ENCODE data around the gene MATN3. TPM values are rescaled to one million over a fixed set of nuclear protein-coding genes. Genes with fewer than 3 reads are reported as not detected.

The MATN3 gene
- total RNA-seq, 1 experiment from 2014 or later: 1.6 TPM

DNA sequence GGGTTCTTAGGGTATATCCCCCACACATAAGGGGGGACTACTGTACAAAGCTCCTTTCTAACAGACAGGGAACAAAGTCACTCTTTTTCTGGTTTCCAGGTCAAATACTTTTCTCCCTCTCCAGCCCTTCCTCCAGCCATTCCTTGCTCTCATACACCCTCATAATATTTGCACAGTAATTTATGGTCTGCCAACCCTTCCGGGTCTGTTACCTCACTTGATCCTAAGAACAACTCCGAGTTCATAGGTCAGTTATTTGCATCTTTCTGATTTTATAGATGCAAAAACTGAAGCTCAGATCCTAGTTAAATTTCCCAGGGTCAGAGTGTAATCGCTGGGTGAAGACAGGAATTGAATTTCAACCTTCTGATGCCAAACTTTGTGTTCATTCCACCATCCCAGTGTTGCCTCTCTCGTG lies 14.8 kb upstream of the MATN3 start:
- Histone ChIP-seq H3K79me2 (ENCODE audit: low read length) (no peaks in the 10 kb centered on the region), H3K9me2 (replicated peaks; ENCODE audit: low read length) (no peaks in the 10 kb centered on the region), H2AFZ (ENCODE audit: low read length) (no peak overlapping the region), H3K4me3 (ENCODE audit: low read length) (no peak overlapping the region), H3F3A (ENCODE audit: low read length, unreplicated experiment) (no peaks in the 10 kb centered on the region), H3K4me2 (ENCODE audit: low read length) (no peak overlapping the region), H3K36me3 (ENCODE audit: low read depth, low read length) (peaks cover 21% of the 10 kb centered on the region), H3K27ac (ENCODE audit: low read length) (no peak overlapping the region), H3K4me1 (ENCODE audit: insufficient read depth, low read length) (peaks cover 9% of the 10 kb centered on the region; the same call in 1 of the 2 replicates), H3K27me3 (ENCODE audit: low read length) (no peaks in the 10 kb centered on the region), H3K9me3 (ENCODE audit: low read length) (no peaks in the 10 kb centered on the region), H3K9ac (ENCODE audit: low read length) (no peak overlapping the region), H4K20me1 (ENCODE audit: low read length) (no peaks in the 10 kb centered on the region)
- intact Hi-C loops (cut with micrococcal nuclease): no loop called here
- no TSS peak for BruUV-seq (replicated peaks)
- POLR2A ChIA-PET (ENCODE audit: unreplicated experiment): no interaction called here
- peak; percentile 22; the same call in 1 of the 2 replicates for ATAC-seq
- DNase-seq: no peak
- TF ChIP-seq, protein P1, sequence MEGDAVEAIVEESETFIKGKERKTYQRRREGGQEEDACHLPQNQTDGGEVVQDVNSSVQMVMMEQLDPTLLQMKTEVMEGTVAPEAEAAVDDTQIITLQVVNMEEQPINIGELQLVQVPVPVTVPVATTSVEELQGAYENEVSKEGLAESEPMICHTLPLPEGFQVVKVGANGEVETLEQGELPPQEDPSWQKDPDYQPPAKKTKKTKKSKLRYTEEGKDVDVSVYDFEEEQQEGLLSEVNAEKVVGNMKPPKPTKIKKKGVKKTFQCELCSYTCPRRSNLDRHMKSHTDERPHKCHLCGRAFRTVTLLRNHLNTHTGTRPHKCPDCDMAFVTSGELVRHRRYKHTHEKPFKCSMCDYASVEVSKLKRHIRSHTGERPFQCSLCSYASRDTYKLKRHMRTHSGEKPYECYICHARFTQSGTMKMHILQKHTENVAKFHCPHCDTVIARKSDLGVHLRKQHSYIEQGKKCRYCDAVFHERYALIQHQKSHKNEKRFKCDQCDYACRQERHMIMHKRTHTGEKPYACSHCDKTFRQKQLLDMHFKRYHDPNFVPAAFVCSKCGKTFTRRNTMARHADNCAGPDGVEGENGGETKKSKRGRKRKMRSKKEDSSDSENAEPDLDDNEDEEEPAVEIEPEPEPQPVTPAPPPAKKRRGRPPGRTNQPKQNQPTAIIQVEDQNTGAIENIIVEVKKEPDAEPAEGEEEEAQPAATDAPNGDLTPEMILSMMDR (conservative IDR thresholded peaks at IDR 0.05; ENCODE audit: low read depth, low read length): no peak
- TF ChIP-seq EZH2 (IDR thresholded peaks at IDR 0.05; ENCODE audit: low read length, unreplicated experiment): no peak
- no peak for TF ChIP-seq EZH2phosphoT487 (IDR thresholded peaks at IDR 0.05; ENCODE audit: borderline replicate concordance, low read length)
- CTCF ChIA-PET: interaction anchor here (1.6 kb wide), 1 partner anchor 12 kb away, joined by 4 read pairs; no protein-coding TSS in a partner anchor

DNA sequence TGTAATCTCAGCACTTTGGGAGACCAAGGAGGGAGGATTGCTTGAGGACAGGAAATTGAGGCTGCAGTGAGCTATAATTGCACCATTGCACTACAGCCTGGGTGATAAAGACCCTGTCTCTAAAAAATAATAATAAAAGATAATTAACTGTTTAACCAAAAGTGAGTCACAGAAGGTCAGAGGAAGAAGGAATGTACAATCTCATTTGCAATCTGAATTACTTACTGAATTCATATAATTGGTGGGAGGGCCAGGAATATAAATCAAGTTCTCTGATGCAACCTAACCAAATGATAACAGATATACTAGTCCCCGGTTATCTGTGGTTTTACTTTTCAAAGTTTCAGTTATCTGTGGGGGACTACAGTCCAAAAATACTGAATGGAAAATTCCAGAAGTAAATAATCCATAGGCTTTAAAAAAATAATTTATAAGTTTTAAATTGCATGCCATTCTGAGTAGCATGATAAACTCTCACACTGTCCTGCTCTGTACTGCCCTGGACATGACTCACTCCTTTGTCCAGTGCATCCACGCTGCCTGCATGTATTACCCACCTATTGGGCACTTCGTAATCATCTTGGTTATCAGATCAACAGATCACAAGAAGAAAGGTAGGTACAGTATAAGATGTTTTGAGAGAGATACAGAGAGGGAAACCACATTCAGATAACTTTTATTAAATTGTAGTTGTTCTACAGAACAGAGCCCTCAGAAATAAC lies 12.8 kb upstream of the MATN3 start:
- ChIA-PET POLR2A (ENCODE audit: unreplicated experiment) (no interaction called here), CTCF (no interaction called here)
- Histone ChIP-seq H3K27ac (ENCODE audit: low read length) (no peak overlapping the region), H2AFZ (ENCODE audit: low read length) (no peak overlapping the region), H3K36me3 (ENCODE audit: low read depth, low read length) (peaks cover 2% of the 10 kb centered on the region; the same call in 1 of the 2 replicates), H4K20me1 (ENCODE audit: low read length) (no peaks in the 10 kb centered on the region), H3K4me2 (ENCODE audit: low read length) (no peak overlapping the region), H3K27me3 (ENCODE audit: low read length) (no peaks in the 10 kb centered on the region), H3K9me3 (ENCODE audit: low read length) (no peaks in the 10 kb centered on the region), H3K9me2 (replicated peaks; ENCODE audit: low read length) (no peaks in the 10 kb centered on the region), H3F3A (ENCODE audit: low read length, unreplicated experiment) (no peaks in the 10 kb centered on the region), H3K4me1 (ENCODE audit: insufficient read depth, low read length) (peaks cover 9% of the 10 kb centered on the region; the same call in 1 of the 2 replicates), H3K79me2 (ENCODE audit: low read length) (no peaks in the 10 kb centered on the region), H3K9ac (ENCODE audit: low read length) (no peak overlapping the region), H3K4me3 (ENCODE audit: low read length) (no peak overlapping the region)
- DNase-seq: no peak
- TF ChIP-seq EZH2 (IDR thresholded peaks at IDR 0.05; ENCODE audit: low read length, unreplicated experiment): no peak
- TF ChIP-seq, protein P1 (conservative IDR thresholded peaks at IDR 0.05; ENCODE audit: low read depth, low read length): no peak
- TF ChIP-seq EZH2phosphoT487 (IDR thresholded peaks at IDR 0.05; ENCODE audit: borderline replicate concordance, low read length): no peak
- intact Hi-C loops (cut with micrococcal nuclease): no loop called here
- peak; percentile 67 for ATAC-seq
- BruUV-seq (replicated peaks): no TSS peak

DNA sequence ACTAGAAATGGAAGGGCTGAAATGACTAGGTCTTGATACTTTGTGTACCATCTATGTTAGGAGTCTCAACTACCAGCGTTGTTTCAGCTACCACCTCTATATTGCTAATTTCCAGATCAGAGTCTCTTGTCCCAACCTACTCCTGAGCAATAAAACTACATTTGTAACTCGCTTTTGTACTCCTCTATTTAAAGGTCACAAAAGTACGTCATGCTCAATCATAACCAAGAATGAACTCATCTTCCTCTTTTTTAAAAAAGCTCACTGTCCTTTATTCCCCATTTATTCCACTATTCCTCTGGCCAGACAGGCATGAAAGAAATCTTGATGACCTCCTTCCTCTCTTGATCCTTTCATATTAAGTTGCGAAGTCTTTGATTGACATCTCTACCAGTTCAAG lies 11.2 kb upstream of the MATN3 start:
- ChIA-PET CTCF (no interaction called here), POLR2A (ENCODE audit: unreplicated experiment) (no interaction called here)
- Histone ChIP-seq H3K9ac (ENCODE audit: low read length) (no peak overlapping the region), H3K79me2 (ENCODE audit: low read length) (no peaks in the 10 kb centered on the region), H2AFZ (ENCODE audit: low read length) (no peak overlapping the region), H4K20me1 (ENCODE audit: low read length) (no peaks in the 10 kb centered on the region), H3K4me3 (ENCODE audit: low read length) (no peak overlapping the region), H3K9me3 (ENCODE audit: low read length) (no peaks in the 10 kb centered on the region), H3K4me2 (ENCODE audit: low read length) (no peak overlapping the region), H3K27ac (ENCODE audit: low read length) (no peak overlapping the region), H3F3A (ENCODE audit: low read length, unreplicated experiment) (no peaks in the 10 kb centered on the region), H3K36me3 (ENCODE audit: low read depth, low read length) (peaks cover 2% of the 10 kb centered on the region; the same call in 1 of the 2 replicates), H3K4me1 (ENCODE audit: insufficient read depth, low read length) (peaks cover 9% of the 10 kb centered on the region; the same call in 1 of the 2 replicates), H3K9me2 (replicated peaks; ENCODE audit: low read length) (no peaks in the 10 kb centered on the region), H3K27me3 (ENCODE audit: low read length) (no peaks in the 10 kb centered on the region)
- BruUV-seq (replicated peaks): no TSS peak
- no peak for ATAC-seq
- intact Hi-C loops (cut with micrococcal nuclease): no loop called here
- DNase-seq: no peak
- TF ChIP-seq, protein P1 (conservative IDR thresholded peaks at IDR 0.05; ENCODE audit: low read depth, low read length): no peak
- TF ChIP-seq EZH2phosphoT487 (IDR thresholded peaks at IDR 0.05; ENCODE audit: borderline replicate concordance, low read length): no peak
- TF ChIP-seq EZH2 (IDR thresholded peaks at IDR 0.05; ENCODE audit: low read length, unreplicated experiment): no peak

Data from PC-3 (cell line).